Stimulated activated CD4-positive, alpha-beta T cell treated with anti-CD3 and anti-CD28 coated beads, Interleukin-1b, Interleukin-23, amount 100 ng/mL, for 48 hours (primary cell): ENCODE data around the gene LONRF2.
A peak's percentile ranks its signal among the peaks of the same experiment; 100 is the strongest.

ENCODE experiments used
- DNase-seq: peaks from one replicate; pipeline ENCODE4 v3.0.0-alpha.2; 2020

The LONRF2 gene

DNA sequence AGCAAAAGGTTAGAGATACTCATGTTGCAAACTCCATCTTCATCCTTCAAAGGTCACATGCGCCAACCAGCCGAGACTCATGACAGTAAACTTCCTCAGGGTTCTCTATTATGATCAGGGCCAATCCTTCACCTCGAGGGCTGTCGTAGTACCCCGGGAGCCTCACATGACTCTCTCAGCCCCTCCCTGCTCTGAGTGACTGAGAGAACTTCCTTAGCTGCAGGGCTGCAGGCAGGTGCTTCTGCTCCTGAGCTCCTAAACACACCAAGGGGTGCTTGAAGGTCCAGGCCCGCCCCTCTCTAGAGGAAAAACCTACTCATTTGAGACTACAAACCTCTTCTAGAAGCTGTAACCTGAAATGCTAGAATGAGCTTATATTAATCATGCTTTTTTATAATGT lies 48.2 kb downstream of the LONRF2 start:
- DNase-seq: no peak

DNA sequence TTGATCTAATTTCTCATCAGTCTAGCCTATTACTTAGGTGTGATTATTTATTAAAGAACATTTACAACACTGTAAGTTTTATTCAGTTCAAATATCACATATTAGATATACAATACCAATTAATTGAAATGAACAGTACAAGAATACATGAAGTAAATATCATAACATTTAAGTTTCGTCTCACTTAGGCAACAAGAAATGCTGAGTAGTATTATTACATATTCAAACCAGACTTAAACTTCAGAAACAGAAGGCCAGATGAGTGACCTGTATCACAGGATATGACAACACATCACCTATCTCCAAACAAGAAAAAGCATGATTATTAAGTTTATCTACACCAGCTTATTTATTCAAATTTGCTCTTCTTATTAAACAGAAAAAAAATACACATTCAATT lies 48.9 kb downstream of the LONRF2 start:
- no peak for DNase-seq

DNA sequence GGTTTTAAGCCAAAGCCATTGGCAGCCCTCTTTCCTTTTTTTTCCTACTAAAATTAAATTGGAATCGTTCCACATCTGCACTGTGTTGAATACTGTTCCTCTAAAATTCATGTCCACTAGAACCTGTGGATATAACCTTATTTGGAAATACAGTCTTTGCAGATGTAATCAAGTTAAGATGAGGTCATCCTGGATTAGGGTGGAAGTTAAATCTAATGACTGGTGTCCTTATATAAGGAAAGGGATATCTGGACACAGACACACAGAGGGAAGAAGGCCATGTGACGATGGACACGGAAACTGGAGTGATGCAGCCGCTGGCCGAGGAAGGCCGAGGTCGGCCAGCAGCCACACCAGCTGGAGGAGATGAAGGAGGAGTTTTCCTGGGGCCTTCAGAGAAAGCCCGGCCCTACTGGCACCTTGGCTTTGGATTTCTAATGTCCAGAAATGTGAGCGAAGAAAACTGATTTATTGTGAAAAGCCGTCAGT lies 49.4 kb downstream of the LONRF2 start:
- DNase-seq: no peak

DNA sequence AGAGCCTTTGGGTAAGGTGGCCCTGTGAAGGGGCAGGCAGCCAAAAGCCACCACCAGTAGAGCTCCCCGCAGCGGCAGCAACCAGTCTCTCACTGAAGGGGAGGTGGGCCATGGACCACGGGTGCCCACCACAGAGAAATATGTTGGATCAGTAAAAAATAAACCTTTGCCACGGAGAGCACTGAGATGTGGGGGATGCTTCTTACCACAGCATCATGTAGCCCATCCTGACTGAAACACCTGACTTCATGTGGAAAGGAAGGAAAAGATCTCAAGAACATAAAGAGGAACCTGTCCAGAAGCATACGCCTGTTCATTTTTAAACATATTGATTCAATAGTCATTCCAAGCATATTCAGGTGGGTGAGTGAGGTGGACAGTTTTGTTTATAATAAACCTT lies 51.1 kb downstream of the LONRF2 start:
- DNase-seq: no peak

DNA sequence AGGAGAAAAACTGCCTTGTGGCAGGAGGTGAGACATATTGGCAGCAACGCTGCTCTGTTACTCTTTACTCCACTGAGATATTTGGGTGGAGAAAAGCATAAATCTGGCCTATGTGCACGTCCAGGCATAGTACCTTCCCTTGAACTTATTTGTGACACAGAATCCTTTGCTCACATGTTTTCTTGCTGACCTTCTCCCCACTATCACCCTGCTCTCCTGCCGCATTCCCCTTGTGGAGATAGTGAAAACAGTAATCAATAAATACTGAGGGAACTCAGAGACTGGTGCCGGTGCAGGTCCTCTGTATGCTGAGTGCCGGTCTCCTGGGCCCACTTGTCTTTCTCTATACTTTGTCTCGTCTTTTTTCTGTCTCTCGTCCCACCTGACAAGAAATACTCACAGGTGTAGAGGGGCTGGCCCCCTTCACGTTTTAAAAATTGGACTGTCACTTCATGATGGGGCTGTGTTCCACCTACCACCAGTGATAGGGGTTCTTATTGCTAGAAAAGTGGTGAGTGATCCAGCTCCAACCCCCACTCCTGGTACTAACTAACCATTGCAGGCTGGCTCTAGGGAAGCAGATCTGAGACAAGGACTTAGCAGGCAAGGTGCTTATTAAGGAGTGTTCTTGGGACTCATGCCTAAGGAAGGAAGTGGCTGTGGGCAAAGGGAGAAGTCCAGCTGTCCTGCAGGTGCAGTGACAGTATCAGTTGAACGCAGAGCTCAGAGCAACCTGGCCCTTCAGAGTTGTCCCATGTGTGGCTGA lies 51.7 kb downstream of the LONRF2 start:
- DNase-seq: no peak

DNA sequence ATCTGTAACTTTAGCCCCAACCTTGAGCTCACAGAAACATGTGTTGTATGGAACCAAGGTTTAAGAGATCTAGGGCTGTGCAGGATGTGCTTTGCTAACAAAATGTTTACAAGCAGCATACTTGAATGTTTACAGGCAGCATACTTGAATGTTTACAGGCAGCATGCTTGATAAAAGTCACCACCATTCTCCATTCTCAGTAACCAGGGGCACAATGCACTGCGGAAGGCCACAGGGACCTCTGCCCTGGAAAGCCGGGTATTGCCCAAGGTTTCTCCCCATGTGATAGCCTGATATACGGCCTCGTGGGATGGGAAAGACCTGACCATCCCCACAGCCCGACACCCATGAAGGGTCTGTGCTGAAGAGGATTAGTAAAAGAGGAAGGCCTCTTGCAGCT lies 52.4 kb downstream of the LONRF2 start:
- DNase-seq: no peak

DNA sequence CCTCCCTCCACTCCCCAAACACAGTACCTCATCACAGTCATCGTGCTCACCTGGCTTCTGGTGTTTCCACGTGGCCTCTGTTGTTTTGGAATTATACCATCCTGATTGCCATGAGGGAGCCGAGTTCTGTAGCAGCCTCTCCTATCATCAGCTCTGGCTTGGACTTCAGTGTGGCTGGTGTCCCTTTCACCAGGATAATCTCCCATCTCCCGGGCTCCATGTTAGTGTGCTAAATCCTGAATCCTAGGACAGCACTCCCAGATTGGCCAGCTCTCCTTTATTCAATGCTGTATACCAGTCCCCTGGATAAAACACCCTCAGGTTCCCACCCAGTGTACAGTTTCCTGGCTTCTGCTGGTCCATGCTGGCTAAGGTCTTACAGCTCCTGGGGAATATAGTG lies 53.3 kb downstream of the LONRF2 start:
- no peak for DNase-seq

DNA sequence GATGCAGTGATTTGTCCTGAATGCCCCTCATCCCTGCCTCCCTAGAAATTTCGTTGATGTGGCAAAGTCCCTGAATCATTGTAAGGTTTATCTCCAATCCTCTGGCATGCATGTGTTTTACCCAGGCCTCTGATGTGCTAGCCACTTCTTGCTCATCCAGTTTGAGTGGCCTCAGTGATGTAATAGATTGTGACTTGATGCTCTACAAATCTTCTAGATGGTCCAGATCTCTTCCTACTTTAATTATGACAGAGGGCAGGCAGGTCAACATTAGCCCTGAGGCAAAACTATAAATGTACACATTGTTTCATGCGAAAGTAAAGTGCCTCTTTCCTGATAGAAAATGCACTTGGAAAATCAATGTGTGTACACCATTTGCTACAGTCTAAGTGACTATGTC lies 54.5 kb downstream of the LONRF2 start:
- DNase-seq: no peak

DNA sequence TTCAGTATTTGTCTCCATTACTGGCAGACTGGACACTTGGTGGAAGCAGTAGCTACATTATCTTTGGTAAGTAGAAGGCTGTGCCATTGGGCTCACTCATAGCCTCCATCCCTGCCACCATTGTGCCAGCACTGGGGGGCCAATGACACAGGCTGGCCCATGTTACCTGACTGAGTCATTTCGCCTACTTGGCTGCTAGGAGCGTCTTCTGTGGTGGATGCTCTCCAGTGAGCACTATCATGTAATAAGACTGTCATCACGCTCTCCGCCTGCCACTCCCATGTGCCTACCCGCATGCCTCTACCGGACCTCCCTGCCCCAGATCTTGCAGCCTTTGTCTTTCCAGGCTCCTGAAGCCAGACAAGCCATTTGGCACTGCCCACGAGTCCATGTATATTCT lies 56.2 kb downstream of the LONRF2 start:
- no peak for DNase-seq

DNA sequence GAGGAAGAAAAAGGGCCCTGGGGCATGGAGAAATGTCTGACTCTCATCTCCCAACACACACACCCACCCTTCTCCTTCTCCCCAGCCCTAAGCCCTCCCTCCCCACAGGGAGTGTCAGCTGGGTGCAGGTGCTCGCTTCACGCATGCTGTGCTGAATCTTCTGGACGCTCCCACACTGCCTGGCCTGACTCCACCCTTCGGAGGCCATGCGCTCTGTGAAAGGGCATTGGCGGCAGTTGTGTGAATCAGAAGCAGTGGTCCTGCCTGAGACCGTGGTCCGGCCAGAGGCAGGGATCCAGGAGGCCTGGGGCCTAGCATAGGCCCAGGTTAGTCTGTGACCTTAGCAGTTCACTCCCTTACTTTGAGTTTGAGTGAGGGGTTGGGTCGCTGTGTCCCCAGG lies 57.1 kb downstream of the LONRF2 start:
- no peak for DNase-seq

DNA sequence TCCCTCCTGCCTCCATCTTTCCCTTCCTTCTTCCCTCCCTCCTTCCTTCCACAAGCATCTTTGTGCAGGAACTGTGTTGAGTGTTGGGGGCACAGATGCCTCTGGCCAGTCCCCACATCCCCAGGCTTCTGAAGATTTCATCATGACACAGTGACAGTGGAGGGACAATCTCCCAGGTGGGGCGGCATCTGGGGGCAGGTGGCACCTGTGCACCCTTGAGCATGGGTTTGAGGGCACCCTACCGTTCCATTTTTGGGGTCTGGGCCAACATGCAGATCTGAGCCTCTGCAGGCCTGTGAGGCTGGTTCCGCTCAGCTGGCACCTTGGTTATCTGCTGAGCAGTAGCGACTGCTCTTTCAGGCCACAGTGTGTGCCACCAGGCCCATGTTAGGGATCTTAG lies 57.6 kb downstream of the LONRF2 start:
- DNase-seq: no peak

DNA sequence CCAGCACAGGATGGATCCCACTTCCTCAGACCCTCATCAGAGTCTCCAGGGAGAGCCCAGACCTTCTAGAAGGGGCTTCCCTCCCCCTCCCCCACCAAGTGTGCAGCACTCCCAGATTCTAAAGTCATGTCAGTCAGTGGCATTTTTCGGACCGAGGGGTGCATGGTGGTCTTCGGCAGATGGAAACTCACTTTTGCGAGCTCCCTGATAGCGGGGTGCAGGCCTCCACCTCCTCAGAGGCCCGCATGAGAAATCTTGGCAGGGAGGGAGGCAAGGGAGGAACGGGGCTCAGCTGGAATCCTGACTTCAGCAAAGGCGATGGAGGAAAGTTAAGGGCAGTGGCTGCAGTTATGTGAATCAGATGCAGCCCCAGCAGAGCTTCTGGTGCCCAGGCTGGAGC lies 58.2 kb downstream of the LONRF2 start:
- DNase-seq: no peak

DNA sequence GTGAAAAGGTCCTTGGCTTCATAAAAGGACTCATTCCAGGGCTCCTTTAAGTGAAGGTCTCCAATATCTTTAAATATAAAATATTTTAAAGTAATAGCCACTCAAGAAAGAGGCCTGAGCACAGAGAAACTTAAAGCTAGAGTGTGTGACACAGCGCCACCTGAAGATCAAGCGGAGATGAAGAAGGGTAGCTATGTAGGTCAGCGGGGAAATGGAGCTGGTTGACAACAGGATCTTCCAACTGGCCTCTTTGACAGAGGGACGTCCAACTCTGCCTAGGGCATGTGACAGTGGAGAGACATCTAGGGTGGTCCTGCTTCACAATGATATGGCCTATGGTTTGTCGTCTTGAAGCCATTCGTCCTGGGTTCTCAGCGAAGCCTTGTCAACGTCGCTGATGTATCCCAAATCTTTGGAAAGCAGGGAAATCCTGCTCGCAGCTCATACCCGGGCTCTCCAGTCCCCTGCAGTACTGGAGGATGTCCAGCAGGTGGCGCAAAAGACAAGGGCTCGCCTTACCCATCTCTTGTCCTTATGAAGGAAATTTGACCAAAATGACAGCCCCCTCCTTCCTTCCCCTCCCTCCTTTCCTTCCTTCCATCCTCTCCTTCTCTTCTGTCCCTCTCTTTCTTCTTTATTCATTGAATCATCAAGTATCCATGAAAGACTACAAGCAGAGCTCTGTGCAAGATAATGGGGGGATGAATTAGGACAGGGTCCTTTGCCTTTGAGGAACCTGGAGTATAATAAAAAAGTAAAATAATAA lies 59.6 kb downstream of the LONRF2 start:
- DNase-seq: peak; percentile 52

DNA sequence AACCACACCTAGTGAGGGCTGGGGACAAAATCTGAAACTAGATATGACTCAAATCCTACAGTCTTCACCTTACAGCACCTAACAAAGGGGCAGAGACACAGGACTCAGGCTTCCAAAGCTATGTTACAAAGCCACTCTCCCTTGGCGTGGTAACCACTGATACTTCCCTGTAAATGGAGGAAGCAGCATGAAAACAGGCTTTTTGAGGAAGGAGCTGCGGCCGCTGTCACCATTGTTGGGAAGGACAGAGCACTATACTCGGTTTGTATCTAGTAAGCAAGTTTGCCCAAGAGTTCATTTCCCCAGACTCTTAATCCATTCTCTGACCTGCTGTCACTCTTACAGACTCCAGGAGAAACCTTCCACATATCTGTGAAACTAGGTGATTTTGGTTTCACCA lies 60.3 kb downstream of the LONRF2 start:
- DNase-seq: no peak

DNA sequence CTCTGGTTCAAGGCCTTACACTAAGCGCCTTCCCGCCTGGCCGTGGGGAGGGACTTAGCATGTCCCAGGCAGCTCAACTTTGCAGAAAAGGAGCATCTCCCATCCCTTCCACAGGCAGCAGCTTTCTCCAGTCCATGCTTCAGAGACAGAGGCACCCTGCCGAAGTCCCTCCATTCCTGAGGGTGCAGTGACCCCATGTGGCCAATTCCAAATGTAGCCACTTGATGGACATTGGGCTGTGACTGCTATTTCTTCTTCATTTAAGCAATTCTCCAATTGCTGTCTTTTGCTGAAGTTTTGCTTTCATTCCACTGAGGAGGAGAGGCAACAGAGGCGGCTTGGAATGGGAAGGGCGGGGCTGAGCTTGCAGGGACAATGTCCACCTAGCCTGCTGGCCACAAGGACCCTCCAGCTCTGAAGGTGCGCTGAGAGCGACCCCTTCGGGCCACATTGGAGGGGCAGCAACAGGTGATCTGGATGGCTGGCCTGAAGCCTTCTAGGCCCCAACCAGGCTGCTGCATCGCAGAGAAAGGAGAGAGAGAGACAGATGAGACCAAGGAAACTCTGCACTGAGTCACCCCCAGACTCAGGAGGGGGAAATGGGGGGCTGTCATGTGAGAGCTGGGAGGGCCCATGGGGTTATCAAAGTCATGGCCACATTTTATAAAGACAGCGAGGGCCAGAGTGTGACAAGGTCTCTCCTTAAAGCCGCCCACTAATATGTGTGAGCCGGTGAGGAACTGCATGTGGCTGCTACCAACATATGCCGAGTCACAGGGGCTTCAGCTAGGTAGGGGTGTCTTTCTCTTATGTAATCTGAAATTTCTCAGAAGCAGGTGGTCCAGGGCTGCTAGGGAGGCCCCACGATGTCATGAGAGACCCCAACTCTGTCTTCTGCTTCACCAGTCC lies 61.3 kb downstream of the LONRF2 start:
- no peak for DNase-seq

DNA sequence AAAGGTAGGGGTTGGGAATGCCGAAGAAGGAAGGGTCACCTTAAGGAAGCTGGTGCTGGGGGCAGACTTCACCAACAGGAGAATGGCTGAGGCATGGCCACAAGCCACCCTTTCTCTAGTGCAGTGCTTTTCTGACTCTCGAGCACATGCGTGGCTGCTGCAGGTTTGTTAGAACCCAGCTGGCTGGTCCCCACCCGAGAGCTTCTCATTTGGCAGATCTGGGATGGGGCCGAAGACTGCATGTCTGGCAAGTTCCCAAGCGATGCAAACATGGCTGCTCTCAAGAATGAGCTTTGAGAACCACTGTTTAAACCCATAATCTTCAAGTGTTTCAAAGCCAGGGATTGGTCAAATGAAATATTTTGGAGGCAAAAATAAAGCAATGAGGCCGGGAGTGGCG lies 63.2 kb downstream of the LONRF2 start:
- no peak for DNase-seq

DNA sequence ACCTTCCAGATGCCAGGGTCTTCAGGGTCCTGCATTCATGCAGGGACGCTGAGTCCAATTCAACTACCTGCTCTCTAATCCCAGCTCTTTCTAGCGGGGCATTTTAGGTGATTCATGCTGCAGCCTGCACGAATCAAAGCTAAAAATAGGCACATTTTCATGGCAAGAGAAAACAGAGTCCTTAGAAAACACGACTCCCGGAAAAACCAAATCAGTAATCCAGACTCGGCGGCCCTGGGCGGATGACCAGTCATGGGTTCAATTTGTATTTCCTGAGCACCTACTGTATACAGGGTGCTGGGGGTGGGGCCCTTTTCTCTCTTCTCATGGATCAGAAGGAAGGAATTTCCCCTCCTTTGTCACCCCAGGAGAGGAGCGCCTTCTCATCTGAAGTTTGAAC lies 64.4 kb downstream of the LONRF2 start:
- DNase-seq: no peak

DNA sequence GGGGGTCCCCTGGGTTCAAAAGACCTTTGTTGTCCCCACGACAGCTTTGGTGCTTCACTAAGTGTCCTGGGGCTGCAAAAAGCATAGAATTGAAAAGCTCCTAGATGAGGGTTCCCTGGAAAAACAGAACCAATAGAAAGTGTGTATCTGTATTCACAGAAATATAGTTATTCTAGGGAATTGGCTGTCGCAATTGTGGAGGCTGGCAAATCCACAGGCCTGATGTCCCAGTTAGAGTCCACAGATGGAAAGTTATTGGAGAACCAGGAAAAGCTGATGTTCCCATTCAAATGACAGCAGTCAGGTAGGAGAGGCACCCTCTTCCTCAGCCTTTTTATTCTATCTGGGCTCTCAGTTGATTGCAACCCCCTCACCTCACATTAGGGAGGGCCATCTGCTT lies 65.5 kb downstream of the LONRF2 start:
- DNase-seq: no peak

DNA sequence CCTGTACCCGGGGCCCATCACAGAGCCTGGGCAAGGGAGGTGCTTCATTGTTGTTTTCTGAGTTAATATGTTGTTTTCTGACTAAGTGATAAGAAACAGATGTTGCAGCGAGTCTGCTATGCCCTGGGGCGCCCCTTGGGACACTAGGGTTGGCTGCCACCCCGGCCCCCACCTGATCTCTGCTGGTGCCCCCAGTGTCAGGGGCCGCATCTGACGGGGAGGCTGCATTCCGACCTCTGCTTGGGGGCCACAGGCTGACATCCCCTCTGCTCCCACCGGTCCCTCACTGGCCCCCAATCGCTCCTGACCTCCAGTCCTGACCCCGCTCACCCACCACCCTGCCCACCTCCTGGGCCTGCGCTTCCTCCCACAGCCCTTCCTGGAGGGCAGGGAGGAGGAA lies 65.9 kb downstream of the LONRF2 start:
- DNase-seq: no peak

DNA sequence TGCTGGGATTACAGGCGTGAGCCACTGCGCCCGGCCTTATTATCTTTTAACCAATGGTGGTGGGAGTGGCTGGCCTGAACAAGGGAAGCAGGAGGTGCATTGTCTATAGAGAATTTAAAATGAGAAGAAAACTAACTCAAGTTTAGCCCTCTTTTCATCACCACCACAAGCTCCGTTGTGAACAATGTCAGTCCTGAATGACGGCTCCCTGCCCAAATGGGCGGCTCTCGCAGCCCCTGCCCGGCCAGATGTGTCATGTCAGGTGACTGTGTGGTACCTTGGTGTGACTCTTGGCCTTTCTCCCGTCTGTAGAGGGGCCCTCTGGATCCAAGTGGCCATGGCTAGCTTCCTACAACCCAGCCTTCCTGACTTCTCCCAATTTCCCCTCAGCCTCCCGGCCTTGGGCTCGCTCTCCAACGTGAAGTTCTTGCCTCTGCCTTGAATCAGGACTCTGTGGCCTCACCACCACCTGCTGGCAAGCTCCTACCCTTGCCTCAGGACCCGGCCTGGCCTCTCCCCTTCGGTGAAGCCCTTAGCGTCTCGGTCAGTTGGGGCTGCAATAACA lies 67.6 kb downstream of the LONRF2 start:
- DNase-seq: no peak

DNA sequence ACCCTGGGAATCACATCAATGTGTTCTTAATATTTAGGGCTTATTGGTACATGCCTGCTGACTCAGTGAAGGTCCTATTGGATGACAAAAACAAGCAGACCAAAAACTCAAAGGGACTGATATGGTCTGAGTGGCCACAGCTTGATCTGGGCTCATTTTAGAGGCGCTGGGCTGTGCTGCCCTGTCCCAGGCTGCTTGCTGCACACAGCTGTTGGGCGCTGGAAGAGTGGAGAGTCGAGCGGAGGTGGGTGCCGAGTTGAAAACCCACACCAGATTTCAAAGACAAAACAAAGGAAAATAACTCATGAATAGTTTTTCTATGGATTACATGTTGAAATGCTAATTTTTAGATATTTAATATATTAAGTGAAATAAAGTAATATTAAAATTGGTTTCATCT lies 68.5 kb downstream of the LONRF2 start:
- no peak for DNase-seq

DNA sequence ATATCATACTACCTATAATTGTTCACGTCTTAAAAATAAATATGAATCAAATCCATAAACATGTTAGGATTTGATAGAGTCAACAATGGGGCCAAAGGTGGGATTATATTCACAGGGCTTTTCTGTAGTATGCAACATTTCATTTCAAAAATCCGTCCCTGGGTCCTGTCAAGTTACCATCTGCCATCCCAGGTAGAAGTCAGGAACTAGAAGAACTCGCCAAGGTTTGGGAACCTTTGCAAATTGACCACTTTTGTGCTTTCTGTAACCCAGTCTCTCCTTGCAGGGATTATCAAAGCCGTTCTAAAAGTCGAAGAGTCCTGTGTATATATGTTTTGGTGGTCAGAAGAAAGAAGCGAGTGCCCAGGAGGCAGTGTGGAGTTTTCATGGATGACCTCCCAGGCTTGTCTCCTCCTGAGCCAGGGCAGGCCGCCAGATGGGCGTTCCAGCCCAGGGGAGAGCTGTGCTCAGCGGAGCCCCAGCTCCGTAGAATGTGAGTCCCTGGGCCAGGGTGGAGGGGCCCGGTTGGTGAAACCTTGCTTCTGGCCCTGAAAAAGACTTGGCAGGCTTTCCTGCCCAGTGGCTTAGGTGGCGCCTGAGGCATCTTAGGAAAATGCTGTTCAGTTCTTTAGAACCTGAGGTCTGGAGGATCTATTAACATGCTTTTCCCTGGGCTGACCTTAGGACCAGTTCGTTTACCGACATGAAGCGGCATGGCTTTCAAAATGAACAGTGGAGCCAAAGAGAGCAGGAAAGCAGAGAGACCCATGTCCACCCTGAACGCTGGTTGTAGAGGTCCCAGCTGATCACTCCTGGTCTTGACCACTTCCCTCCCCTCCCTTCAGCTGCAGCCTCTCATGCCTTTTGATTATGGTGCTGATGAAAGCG lies 69.2 kb downstream of the LONRF2 start:
- no peak for DNase-seq
